Measurements from ENCODE around the gene HSBP1L1.

- TF ChIP-seq CTCF (IDR thresholded peaks at IDR 0.05) (no peak), POLR2A (IDR thresholded peaks at IDR 0.05) (no peak)
Measured at GRCh38 chr18:80006724-80007123, 42.3 kb downstream of the HSBP1L1 start.

Measured in thyroid gland (tissue), 4 donors.